ENCODE measurements around the gene XNDC1N.

The XNDC1N gene

GRCh38 chr11:71949034-71949433 is 20.6 kb upstream of the XNDC1N start:
- Histone ChIP-seq H3K27ac (ENCODE audit: low read depth, low read length) (no peak overlapping the region), H2AFZ (ENCODE audit: low read length, unreplicated experiment) (no peak overlapping the region), H3K36me3 (ENCODE audit: insufficient read depth, low read length) (no peaks in the 10 kb centered on the region), H3K4me3 (ENCODE audit: low read depth, low read length) (no peak overlapping the region), H3K79me2 (ENCODE audit: control insufficient read depth, insufficient read depth, low read length, unreplicated experiment) (peaks cover 48% of the 10 kb centered on the region), H3K4me1 (ENCODE audit: control insufficient read depth, insufficient read depth, low read length, unreplicated experiment) (peaks cover 28% of the 10 kb centered on the region), H3K27me3 (ENCODE audit: insufficient read depth, low read length) (no peaks in the 10 kb centered on the region)

- no peak overlapping the region for H3K27ac ChIP-seq (ENCODE audit: low read depth, low read length)
- H3K4me3 ChIP-seq (ENCODE audit: low read depth, low read length), result no peak overlapping the region
- H3K79me2 ChIP-seq (ENCODE audit: control insufficient read depth, insufficient read depth, low read length, unreplicated experiment), result peaks cover 48% of the 10 kb centered on the region
- no peaks in the 10 kb centered on the region for H3K36me3 ChIP-seq (ENCODE audit: insufficient read depth, low read length)
- H3K27me3 ChIP-seq (ENCODE audit: insufficient read depth, low read length), result no peaks in the 10 kb centered on the region
- no peak overlapping the region for H2AFZ ChIP-seq (ENCODE audit: low read length, unreplicated experiment)
- H3K4me1 ChIP-seq (ENCODE audit: control insufficient read depth, insufficient read depth, low read length, unreplicated experiment), result peaks cover 28% of the 10 kb centered on the region
These were observed 20.1 kb upstream of the XNDC1N start for GRCh38 chr11:71948314-71949027.

GRCh38 chr11:71947498-71947897 is 19.1 kb upstream of the XNDC1N start:
- Histone ChIP-seq H3K27ac (ENCODE audit: low read depth, low read length) (no peak overlapping the region), H2AFZ (ENCODE audit: low read length, unreplicated experiment) (no peak overlapping the region), H3K4me3 (ENCODE audit: low read depth, low read length) (no peak overlapping the region), H3K4me1 (ENCODE audit: control insufficient read depth, insufficient read depth, low read length, unreplicated experiment) (peaks cover 28% of the 10 kb centered on the region), H3K36me3 (ENCODE audit: insufficient read depth, low read length) (no peaks in the 10 kb centered on the region), H3K27me3 (ENCODE audit: insufficient read depth, low read length) (no peaks in the 10 kb centered on the region), H3K79me2 (ENCODE audit: control insufficient read depth, insufficient read depth, low read length, unreplicated experiment) (peaks cover 56% of the 10 kb centered on the region)

GRCh38 chr11:71946144-71946571 is 17.8 kb upstream of the XNDC1N start:
- Histone ChIP-seq H3K79me2 (ENCODE audit: control insufficient read depth, insufficient read depth, low read length, unreplicated experiment) (peaks cover 57% of the 10 kb centered on the region), H3K27me3 (ENCODE audit: insufficient read depth, low read length) (no peaks in the 10 kb centered on the region), H3K4me3 (ENCODE audit: low read depth, low read length) (no peak overlapping the region), H3K4me1 (ENCODE audit: control insufficient read depth, insufficient read depth, low read length, unreplicated experiment) (peaks cover 28% of the 10 kb centered on the region), H3K27ac (ENCODE audit: low read depth, low read length) (peak overlapping the region; percentile 75), H3K36me3 (ENCODE audit: insufficient read depth, low read length) (no peaks in the 10 kb centered on the region), H2AFZ (ENCODE audit: low read length, unreplicated experiment) (no peak overlapping the region)

- Histone ChIP-seq H2AFZ (ENCODE audit: low read length, unreplicated experiment) (no peak overlapping the region), H3K36me3 (ENCODE audit: insufficient read depth, low read length) (peaks cover 7% of the 10 kb centered on the region; the same call in 1 of the 2 replicates), H3K4me1 (ENCODE audit: control insufficient read depth, insufficient read depth, low read length, unreplicated experiment) (peaks cover 29% of the 10 kb centered on the region), H3K4me3 (ENCODE audit: low read depth, low read length) (no peak overlapping the region), H3K27me3 (ENCODE audit: insufficient read depth, low read length) (no peaks in the 10 kb centered on the region), H3K79me2 (ENCODE audit: control insufficient read depth, insufficient read depth, low read length, unreplicated experiment) (peaks cover 74% of the 10 kb centered on the region), H3K27ac (ENCODE audit: low read depth, low read length) (no peak overlapping the region)
These were observed 12.3 kb upstream of the XNDC1N start for GRCh38 chr11:71940561-71941219.

GRCh38 chr11:71937826-71938225 is 9.4 kb upstream of the XNDC1N start:
- H3K4me1 ChIP-seq (ENCODE audit: control insufficient read depth, insufficient read depth, low read length, unreplicated experiment), result peaks cover 16% of the 10 kb centered on the region

GRCh38 chr11:71936825-71937224 is 8.4 kb upstream of the XNDC1N start:
- Histone ChIP-seq H3K4me1 (ENCODE audit: control insufficient read depth, insufficient read depth, low read length, unreplicated experiment) (peaks cover 21% of the 10 kb centered on the region), H3K79me2 (ENCODE audit: control insufficient read depth, insufficient read depth, low read length, unreplicated experiment) (peaks cover 83% of the 10 kb centered on the region), H3K4me3 (ENCODE audit: low read depth, low read length) (no peak overlapping the region), H3K27me3 (ENCODE audit: insufficient read depth, low read length) (no peaks in the 10 kb centered on the region), H3K27ac (ENCODE audit: low read depth, low read length) (no peak overlapping the region), H2AFZ (ENCODE audit: low read length, unreplicated experiment) (no peak overlapping the region), H3K36me3 (ENCODE audit: insufficient read depth, low read length) (peaks cover 7% of the 10 kb centered on the region; the same call in 1 of the 2 replicates)

More at GRCh38 chr11:71937826-71938225, 9.4 kb upstream of the XNDC1N start:
- Histone ChIP-seq H3K27ac (ENCODE audit: low read depth, low read length) (no peak overlapping the region), H3K27me3 (ENCODE audit: insufficient read depth, low read length) (no peaks in the 10 kb centered on the region), H2AFZ (ENCODE audit: low read length, unreplicated experiment) (no peak overlapping the region), H3K36me3 (ENCODE audit: insufficient read depth, low read length) (peaks cover 7% of the 10 kb centered on the region; the same call in 1 of the 2 replicates), H3K4me3 (ENCODE audit: low read depth, low read length) (no peak overlapping the region), H3K79me2 (ENCODE audit: control insufficient read depth, insufficient read depth, low read length, unreplicated experiment) (peaks cover 78% of the 10 kb centered on the region)

GRCh38 chr11:71935338-71935925 is 7.0 kb upstream of the XNDC1N start:
- no peak overlapping the region for H3K4me3 ChIP-seq (ENCODE audit: low read depth, low read length)
- no peak overlapping the region for H3K27ac ChIP-seq (ENCODE audit: low read depth, low read length)
- peaks cover 84% of the 10 kb centered on the region for H3K79me2 ChIP-seq (ENCODE audit: control insufficient read depth, insufficient read depth, low read length, unreplicated experiment)
- peaks cover 35% of the 10 kb centered on the region for H3K4me1 ChIP-seq (ENCODE audit: control insufficient read depth, insufficient read depth, low read length, unreplicated experiment)
- H3K36me3 ChIP-seq (ENCODE audit: insufficient read depth, low read length), result peaks cover 7% of the 10 kb centered on the region; the same call in 1 of the 2 replicates
- no peak overlapping the region for H2AFZ ChIP-seq (ENCODE audit: low read length, unreplicated experiment)
- H3K27me3 ChIP-seq (ENCODE audit: insufficient read depth, low read length), result no peaks in the 10 kb centered on the region

- H3K4me3 ChIP-seq (ENCODE audit: low read depth, low read length), result no peak overlapping the region
- peaks cover 42% of the 10 kb centered on the region for H3K4me1 ChIP-seq (ENCODE audit: control insufficient read depth, insufficient read depth, low read length, unreplicated experiment)
- H3K27me3 ChIP-seq (ENCODE audit: insufficient read depth, low read length), result no peaks in the 10 kb centered on the region
- no peak overlapping the region for H2AFZ ChIP-seq (ENCODE audit: low read length, unreplicated experiment)
- no peaks in the 10 kb centered on the region for H3K36me3 ChIP-seq (ENCODE audit: insufficient read depth, low read length)
- no peak overlapping the region for H3K27ac ChIP-seq (ENCODE audit: low read depth, low read length)
- H3K79me2 ChIP-seq (ENCODE audit: control insufficient read depth, insufficient read depth, low read length, unreplicated experiment), result peaks cover 84% of the 10 kb centered on the region
These were observed 5.8 kb upstream of the XNDC1N start for GRCh38 chr11:71934213-71934612.

GRCh38 chr11:71933141-71933933 is 4.9 kb upstream of the XNDC1N start:
- H3K36me3 ChIP-seq (ENCODE audit: insufficient read depth, low read length), result no peaks in the 10 kb centered on the region
- H3K27ac ChIP-seq (ENCODE audit: low read depth, low read length), result no peak overlapping the region
- no peak overlapping the region for H3K4me3 ChIP-seq (ENCODE audit: low read depth, low read length)
- no peak overlapping the region for H2AFZ ChIP-seq (ENCODE audit: low read length, unreplicated experiment)
- no peaks in the 10 kb centered on the region for H3K27me3 ChIP-seq (ENCODE audit: insufficient read depth, low read length)
- peaks cover 42% of the 10 kb centered on the region for H3K4me1 ChIP-seq (ENCODE audit: control insufficient read depth, insufficient read depth, low read length, unreplicated experiment)
- H3K79me2 ChIP-seq (ENCODE audit: control insufficient read depth, insufficient read depth, low read length, unreplicated experiment), result peaks cover 81% of the 10 kb centered on the region
